Iris pigment epithelial cell (primary cell): ENCODE measurements around the gene CFDP1.
A peak's percentile ranks its signal among the peaks of the same experiment; 100 is the strongest.

Source experiments
- DNase-seq: peaks from one replicate; pipeline ENCODE4 v3.0.0-alpha.2; 2011; ENCODE audit warnings: low read depth

Gene CFDP1

DNA sequence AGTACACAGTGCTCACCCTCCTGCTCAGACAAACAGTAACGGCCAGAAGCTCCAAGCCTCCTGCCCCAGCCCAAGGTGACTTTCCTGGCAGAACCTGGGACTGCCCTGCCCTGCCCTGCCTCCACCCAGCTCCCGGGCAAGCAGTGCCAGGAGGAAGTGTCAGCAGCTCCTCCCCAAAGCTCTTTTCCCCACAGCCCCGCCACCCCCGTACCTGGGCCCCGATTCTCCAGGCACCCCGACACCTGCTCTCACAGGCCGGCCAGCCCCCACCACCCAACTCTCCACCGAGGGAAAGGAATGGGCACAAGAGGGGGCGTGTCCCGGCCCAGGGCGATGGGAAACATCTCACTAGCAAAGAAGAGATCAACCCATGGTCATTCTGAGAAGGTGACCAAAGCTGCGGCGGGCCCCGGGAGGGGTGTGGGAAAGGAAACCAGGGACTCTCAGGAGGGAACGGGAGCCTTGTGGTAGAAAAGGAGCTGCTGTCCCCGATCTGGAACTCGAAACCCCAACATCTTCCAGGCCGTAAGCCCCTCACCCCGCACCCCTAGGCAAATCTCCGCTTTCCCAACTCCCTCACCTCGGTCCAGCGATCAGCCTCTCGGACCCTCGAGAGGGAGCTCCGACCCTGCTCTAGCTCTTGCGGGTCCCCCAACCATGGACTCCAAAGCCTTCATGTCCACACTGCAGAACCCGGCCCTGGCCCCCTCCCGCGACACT is 183.1 kb downstream of the CFDP1 start:
- DNase-seq = no peak

DNA sequence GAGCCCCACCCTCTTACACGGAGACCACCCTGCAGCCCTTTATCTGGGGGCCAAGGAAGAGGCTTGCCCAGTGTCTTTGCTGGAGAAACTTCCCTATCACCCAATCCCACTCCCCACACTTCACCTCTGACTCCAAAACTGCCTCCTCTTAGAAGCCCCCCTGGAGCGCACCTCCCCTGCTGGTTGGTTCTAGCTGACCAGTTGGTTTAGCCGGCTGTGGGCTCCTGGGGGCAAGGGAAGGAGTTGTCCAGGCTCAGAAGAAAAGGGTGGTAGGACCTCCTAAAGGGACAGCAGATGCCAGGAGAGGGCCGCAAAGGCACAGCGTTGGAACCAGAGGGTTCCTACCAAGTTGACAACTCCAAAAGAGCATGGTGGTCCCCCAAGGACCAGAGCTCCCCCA is 183.9 kb downstream of the CFDP1 start:
- no peak for DNase-seq

DNA sequence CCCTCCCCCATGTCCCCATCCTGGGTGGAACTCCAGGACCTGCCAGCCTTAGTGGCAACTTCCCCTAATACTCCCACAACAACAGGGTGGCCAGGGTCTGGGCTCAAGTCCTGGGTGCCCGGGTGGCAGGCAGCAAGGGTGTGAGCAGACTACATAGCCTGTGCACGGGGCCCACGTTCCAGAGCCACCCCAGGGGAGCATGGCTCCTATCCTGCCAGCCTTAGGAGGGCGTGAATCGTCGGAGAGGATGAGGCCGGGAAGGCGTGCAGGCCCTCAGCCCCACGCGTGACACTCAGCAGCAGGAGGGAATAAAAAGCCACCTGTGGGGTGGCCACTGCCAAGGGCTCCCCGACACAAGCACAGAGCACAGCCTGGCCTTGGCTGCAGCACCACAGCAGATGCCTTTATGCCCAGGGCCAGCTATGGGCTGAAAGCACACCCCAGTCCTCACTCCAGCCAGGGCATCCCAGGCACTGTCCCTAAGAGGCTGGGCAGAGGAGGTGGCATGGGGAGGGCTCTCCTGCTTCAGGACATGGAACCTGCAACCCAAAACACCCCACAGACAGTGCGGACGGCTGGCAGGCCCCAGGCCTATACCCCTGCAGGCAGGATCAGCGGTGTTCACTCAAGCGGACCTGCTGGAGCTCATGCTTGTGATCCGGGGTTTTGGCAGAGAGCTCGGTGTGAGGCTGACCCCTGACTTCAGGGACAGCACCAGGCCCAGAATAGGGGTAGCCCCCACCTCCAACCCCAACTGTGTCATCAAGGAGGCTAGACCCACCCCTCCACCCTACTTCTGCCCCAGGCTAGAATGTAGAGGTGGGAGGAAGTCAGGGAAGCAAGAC is 184.5 kb downstream of the CFDP1 start:
- DNase-seq = no peak

DNA sequence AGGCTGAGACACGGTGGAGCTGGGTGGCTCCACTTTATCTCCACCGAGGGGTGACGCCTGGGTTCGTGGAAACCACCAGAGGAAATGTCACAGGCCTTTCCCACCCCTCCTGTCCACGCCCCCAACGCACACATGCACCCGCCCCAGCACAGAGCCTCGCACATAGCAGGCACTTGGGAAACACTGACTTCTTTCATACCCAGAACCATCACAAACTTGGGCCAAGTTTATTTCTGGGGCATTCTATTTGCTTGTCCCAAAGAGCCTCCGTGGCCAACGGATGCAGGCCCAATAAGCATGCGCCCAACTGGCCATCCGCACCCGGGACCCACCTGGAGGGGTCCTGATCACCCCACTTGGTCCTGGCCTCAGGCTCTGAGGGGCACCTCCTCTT is 185.2 kb downstream of the CFDP1 start:
- DNase-seq = no peak

DNA sequence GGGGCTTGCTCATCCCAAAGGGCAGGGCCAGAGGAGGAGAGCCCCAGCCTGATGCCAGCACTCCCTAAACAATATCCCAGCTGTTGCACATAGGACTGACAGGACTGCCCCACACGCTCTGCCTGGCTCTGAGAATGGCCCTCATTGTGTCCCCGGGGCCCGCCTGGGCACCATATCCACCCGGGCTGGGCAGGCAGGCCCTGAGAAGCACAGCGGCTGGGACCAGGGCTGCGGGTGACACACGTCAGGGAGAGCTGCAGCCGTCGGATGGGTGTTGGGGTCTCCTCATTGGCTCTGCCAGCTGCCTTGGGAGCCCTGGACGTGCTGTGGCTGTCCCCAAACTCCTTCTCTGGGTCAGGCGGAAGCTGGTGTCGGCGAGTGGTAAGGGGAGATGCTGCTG is 186.1 kb downstream of the CFDP1 start:
- DNase-seq = no peak

DNA sequence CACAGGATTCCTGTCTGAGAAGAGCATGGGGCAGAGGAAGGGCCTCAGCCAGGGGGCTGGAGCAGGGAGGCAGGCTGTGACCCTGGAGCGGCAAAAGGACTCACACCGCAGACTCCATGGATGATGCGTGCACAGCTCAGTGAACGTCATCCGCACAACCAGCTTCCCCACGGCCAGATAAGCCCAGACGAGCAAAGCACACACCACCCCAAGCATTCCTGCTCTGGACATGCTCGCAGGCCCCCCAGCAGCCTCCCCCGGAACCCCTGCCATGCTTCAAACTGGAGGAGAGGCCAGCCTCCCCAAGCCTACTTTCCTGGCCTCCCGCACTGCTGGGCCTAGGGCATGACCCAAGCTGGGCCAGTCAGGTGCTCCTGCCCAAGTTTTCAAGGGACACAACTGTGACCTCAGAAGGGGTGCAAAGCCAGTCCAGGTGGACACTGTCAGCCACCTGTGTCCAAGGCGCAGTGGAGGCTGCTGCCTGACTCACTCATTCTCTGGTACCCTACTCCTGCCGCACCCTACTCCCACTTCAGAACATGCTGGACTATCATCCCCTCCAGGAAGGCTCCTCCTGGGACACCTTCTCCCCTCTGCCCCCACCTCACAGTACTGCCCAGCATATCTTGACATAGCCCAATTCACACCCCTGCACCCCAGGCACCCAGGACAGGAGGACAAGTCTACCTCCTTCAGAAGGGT is 186.6 kb downstream of the CFDP1 start:
- peak; percentile 84 for DNase-seq

DNA sequence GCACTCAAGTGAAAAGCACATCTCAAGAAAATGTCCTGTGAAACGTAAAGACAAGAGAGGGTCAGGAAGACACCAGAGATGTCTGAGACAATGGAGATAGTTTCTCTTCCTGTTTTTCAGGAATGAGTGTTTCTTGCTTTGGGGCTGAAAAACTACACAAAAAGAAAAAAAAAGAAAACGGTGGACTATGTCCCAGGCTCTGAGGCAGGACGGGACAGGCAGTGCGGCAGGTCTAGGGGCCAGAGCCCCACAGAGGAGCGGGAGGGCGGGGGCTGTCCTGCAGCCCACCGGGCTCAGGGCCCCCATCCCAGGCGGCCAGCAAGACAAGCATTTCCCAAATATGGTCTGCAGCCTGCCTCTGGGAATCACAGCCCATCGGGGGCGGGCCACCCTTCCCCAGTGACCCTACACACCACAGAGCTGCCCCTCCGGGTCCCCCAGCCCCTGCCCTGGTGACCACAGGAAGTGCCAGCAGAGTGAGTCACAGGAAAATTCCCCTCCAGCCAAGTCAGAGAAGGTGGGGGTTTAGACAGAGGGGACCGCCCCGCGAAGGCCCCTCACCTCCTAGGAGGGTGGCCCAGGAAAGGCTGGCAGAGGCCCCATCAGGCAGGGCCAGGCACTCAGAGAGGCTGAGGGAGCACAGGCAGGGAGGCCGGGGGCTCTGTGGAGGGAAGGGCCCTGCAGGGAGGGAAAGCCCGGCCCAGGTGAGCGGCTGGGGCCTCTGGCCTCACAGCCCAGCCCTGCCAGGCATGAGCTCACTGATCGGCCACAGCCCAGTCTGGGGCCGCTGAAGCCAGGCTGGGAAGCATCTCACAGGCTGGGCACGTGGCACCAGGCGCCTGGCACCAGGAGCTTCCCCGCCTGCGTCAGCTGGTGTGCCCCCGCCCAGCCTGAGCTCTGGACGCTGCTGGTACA is 188.2 kb downstream of the CFDP1 start:
- DNase-seq = peak; percentile 95

DNA sequence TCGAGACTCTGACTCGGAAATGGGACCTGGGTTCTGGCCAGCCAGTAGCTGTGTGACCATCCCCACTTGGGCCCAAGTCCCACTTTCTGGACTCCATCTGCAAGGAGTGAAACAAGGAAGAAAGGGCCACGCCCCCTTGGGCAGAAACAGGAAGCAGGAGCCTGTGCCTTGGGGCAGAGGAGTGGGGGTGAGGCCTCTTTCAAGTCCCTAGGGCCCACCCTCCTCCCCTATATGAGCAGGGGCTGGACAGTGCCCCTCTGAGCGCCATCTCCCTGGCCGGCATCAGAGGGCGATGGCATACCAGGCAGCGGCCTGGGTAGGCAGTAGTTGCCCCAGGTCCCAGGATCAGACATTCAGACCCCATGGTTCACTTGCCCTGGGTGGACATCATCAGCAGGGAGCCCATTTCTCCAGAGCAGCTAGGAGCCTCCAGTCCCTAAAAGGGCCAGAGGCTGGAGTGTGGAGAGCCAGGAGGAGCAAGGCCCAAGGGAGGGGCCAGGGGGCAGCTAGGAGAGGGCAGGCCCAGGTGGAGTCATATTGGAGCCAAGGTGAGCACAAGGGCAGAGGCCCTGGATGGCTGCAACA is 189.0 kb downstream of the CFDP1 start:
- DNase-seq = no peak
